Thyroid gland (tissue), 4 donors: ENCODE results near the gene VGLL4. TPM values are rescaled to one million over a fixed set of nuclear protein-coding genes. Genes with fewer than 3 reads are reported as not detected.

Experiments used
- DNase-seq, 2 donors: peaks; one replicate each; pipeline ENCODE4 v3.0.0-alpha.2; 2019
- H3K27ac ChIP-seq, 3 donors: fragments of 200-600 bp; sonication (generic); 1 replicate in 2 of 3; 2 replicates in 1 of 3; pipeline ENCODE4 v1.5.1; 2016 to 2019; ENCODE audit warnings: mild to moderate bottlenecking in 1 of 3, moderate library complexity in 1 of 3
- H3K27me3 ChIP-seq: fragments of 200-600 bp; sonication (generic); one replicate; pipeline ENCODE4 v1.5.1; 2019
- H3K36me3 ChIP-seq, 2 donors: fragments of 200-600 bp; sonication (generic); one replicate each; pipeline ENCODE4 v1.5.1; 2016 to 2019
- H3K4me1 ChIP-seq, 2 donors: fragments of 200-600 bp; sonication (generic); one replicate each; pipeline ENCODE4 v1.5.1; 2017 to 2019
- H3K4me3 ChIP-seq, 3 donors: fragments of 200-600 bp; sonication (generic); replicated peaks in 1 of 3; 1 replicate in 2 of 3; 2 replicates in 1 of 3; pipeline ENCODE4 v1.5.1; 2016; ENCODE audit warnings: mild to moderate bottlenecking in 1 of 3
- H3K9me3 ChIP-seq: fragments of 200-600 bp; sonication (generic); one replicate; pipeline ENCODE4 v1.5.1; 2017
- CTCF ChIP-seq, 6 experiments: fragments of 200-600 bp in 3 of 6; fragments of 450-650 bp in 3 of 6; sonication (generic) in 3 of 6; IDR thresholded peaks; one replicate each; pipeline ENCODE4 v1.5.1; 2016 to 2019; ENCODE audit warnings: antibody characterized with exemption in 6 of 6, mild to moderate bottlenecking in 2 of 6, inconsistent platforms in 1 of 6, moderate library complexity in 1 of 6
- POLR2A ChIP-seq, 2 donors: fragments of 450-650 bp; IDR thresholded peaks; one replicate each; pipeline ENCODE4 v1.6.1; 2017; ENCODE audit warnings: antibody characterized with exemption in 2 of 2, mild to moderate bottlenecking in 2 of 2, moderate library complexity in 1 of 2
- WGBS, 2 donors: methylation state at CpG; one replicate each; pipeline ENCODE4 v1.1.5; 2017; 5-methylcytosine and 5-hydroxymethylcytosine counted together
- intact Hi-C: fragments of 100-400 bp; cut with DNase I; formaldehyde crosslinking; loops from one replicate; pipeline ENCODE4 v1.15.1; 2023
- total RNA-seq, 4 donors: library from RNA; depleted of rRNA; stranded (reverse); fragments of >200 nt; gene quantifications; one replicate each; pipeline ENCODE4 v1.2.3, GENCODE V29; 2016

Gene VGLL4
- total RNA-seq, 4 donors from 2014 or later: 96.0 to 142 (median 131) TPM

GRCh38 chr3:11539677-11540076 is 104.0 kb downstream of the VGLL4 start:
- peak in 1 of 6 experiments; percentile 4 for TF ChIP-seq CTCF (IDR thresholded peaks at IDR 0.05)
- TF ChIP-seq POLR2A (IDR thresholded peaks at IDR 0.05): no peak
- no peaks in the 10 kb centered on the region for H3K27me3 ChIP-seq
- no peak overlapping the region for H3K27ac ChIP-seq
- intact Hi-C loops: no loop called here
- H3K4me3 ChIP-seq: no peak overlapping the region
- no peaks in the 10 kb centered on the region for H3K36me3 ChIP-seq
- no peaks in the 10 kb centered on the region for H3K9me3 ChIP-seq
- DNase-seq: peak in 1 of 2 donors; percentile 41
- 82 to 88% methylated on average over 14 of the region's 14 CpGs for WGBS, 2 donors
- H3K4me1 ChIP-seq: peaks cover 1 to 28% of the 10 kb centered on the region in 2 donors

- no peaks in the 10 kb centered on the region for H3K9me3 ChIP-seq
- no peak for DNase-seq
- intact Hi-C loops: no loop called here
- TF ChIP-seq CTCF (IDR thresholded peaks at IDR 0.05): no peak
- no peak for TF ChIP-seq POLR2A (IDR thresholded peaks at IDR 0.05)
- peaks cover 6 to 29% of the 10 kb centered on the region in 2 donors for H3K4me1 ChIP-seq
- WGBS, 2 donors: 97% methylated on average over 5 of the region's 5 CpGs
- no peak overlapping the region for H3K27ac ChIP-seq
- no peaks in the 10 kb centered on the region for H3K27me3 ChIP-seq
- H3K4me3 ChIP-seq: no peak overlapping the region
- H3K36me3 ChIP-seq: no peaks in the 10 kb centered on the region
These were observed 104.5 kb downstream of the VGLL4 start for GRCh38 chr3:11539218-11539617.

- WGBS, 2 donors: 94 to 96% methylated on average over 3 of the region's 3 CpGs
These were observed 105.1 kb downstream of the VGLL4 start for GRCh38 chr3:11538581-11538980.

GRCh38 chr3:11536936-11537612 is 106.6 kb downstream of the VGLL4 start:
- intact Hi-C loops: no loop called here
- no peaks in the 10 kb centered on the region for H3K9me3 ChIP-seq
- peaks cover 16 to 42% of the 10 kb centered on the region in 2 donors for H3K4me1 ChIP-seq
- DNase-seq: no peak
- TF ChIP-seq POLR2A (IDR thresholded peaks at IDR 0.05) (no peak), CTCF (IDR thresholded peaks at IDR 0.05) (no peak)
- no peak overlapping the region for H3K27ac ChIP-seq
- WGBS, 2 donors: 88 to 89% methylated on average over 12 of the region's 12 CpGs
- no peak overlapping the region for H3K4me3 ChIP-seq
- no peaks in the 10 kb centered on the region for H3K36me3 ChIP-seq
- no peaks in the 10 kb centered on the region for H3K27me3 ChIP-seq

More at GRCh38 chr3:11538581-11538980, 105.1 kb downstream of the VGLL4 start:
- DNase-seq: no peak
- no peaks in the 10 kb centered on the region for H3K36me3 ChIP-seq
- no peaks in the 10 kb centered on the region for H3K27me3 ChIP-seq
- intact Hi-C loops: no loop called here
- no peak overlapping the region for H3K27ac ChIP-seq
- peaks cover 12 to 34% of the 10 kb centered on the region in 2 donors for H3K4me1 ChIP-seq
- TF ChIP-seq CTCF (IDR thresholded peaks at IDR 0.05): no peak
- TF ChIP-seq POLR2A (IDR thresholded peaks at IDR 0.05): no peak
- no peaks in the 10 kb centered on the region for H3K9me3 ChIP-seq
- H3K4me3 ChIP-seq: no peak overlapping the region

GRCh38 chr3:11536132-11536935 is 107.4 kb downstream of the VGLL4 start:
- Histone ChIP-seq H3K27me3 (no peaks in the 10 kb centered on the region), H3K36me3 (no peaks in the 10 kb centered on the region), H3K4me3 (no peak overlapping the region), H3K9me3 (no peaks in the 10 kb centered on the region), H3K27ac (no peak overlapping the region), H3K4me1 (peaks cover 16 to 37% of the 10 kb centered on the region in 2 donors)
- TF ChIP-seq POLR2A (IDR thresholded peaks at IDR 0.05): no peak
- no peak for TF ChIP-seq CTCF (IDR thresholded peaks at IDR 0.05)
- 78 to 88% methylated on average over 19 to 23 of the region's 23 CpGs for WGBS, 2 donors
- no peak for DNase-seq
- intact Hi-C loops: no loop called here
